Mesothelial cell of epicardium (in vitro differentiated cells): Measurements from ENCODE around the gene MYL12A. TPM values are rescaled to one million over a fixed set of nuclear protein-coding genes. Genes with fewer than 3 reads are reported as not detected.
"Not testable (repeated sequence)": the region's sequence is repeated elsewhere in the genome, so short reads cannot be mapped to it uniquely, and the experiment has no call there.

Experiments
- DNase-seq, 2 experiments: peaks; one replicate each; pipeline ENCODE4 v3.0.0; 2021; ENCODE audit warnings: low spot score in 2 of 2; ENCODE audit not compliant: unreplicated experiment in 2 of 2
- H3K27ac Mint-ChIP-seq: 2 replicates; pipeline ENCODE4 v1.8.0; 2021; ENCODE audit warnings: mixed read lengths
- H3K27me3 Mint-ChIP-seq: 2 replicates; pipeline ENCODE4 v1.8.0; 2021; ENCODE audit warnings: low read depth, mixed read lengths
- H3K36me3 Mint-ChIP-seq: 2 replicates; pipeline ENCODE4 v1.8.0; 2021; ENCODE audit warnings: mixed read lengths
- H3K4me1 Mint-ChIP-seq: 2 replicates; pipeline ENCODE4 v1.8.0; 2021; ENCODE audit warnings: mixed read lengths
- H3K4me3 Mint-ChIP-seq: 2 replicates; pipeline ENCODE4 v1.8.0; 2021; ENCODE audit warnings: mild to moderate bottlenecking, moderate library complexity, mixed read lengths
- H3K9me3 Mint-ChIP-seq: 2 replicates; pipeline ENCODE4 v1.8.0; 2021; ENCODE audit warnings: mixed read lengths
- total RNA-seq: library from RNA; stranded (reverse); gene quantifications from 3 replicates; pipeline ENCODE4 v1.2.1, GENCODE V29; 2021
- TF ChIP-seq, protein P1 (sequence below): fragments of 200-600 bp; sonication (generic); IDR thresholded peaks from one replicate; pipeline ENCODE4 v1.5.0; 2021; ENCODE audit warnings: antibody characterized with exemption; ENCODE audit not compliant: unreplicated experiment

The MYL12A gene
- total RNA-seq: 217 to 222 TPM (median 220 TPM) in 3 replicates

GRCh38 chr18:3247240-3248061 lies at the start of gene MYL12A:
TSS of gene MYL12A (plus strand) at chr18:3247801. CDS start at chr18:3253248, 5,447 bp downstream.
- Mint-ChIP-seq H3K27ac (peak within 1 kb of the TSS; percentile 99), H3K9me3 (no peaks in the 10 kb centered on the region), H3K4me1 (peaks cover 41% of the 10 kb centered on the region), H3K4me3 (peak within 1 kb of the TSS; percentile 86), H3K27me3 (no peaks in the 10 kb centered on the region), H3K36me3 (no peaks in the 10 kb centered on the region)
- peak; percentile 93 to 96 for DNase-seq
- TF ChIP-seq, protein P1, sequence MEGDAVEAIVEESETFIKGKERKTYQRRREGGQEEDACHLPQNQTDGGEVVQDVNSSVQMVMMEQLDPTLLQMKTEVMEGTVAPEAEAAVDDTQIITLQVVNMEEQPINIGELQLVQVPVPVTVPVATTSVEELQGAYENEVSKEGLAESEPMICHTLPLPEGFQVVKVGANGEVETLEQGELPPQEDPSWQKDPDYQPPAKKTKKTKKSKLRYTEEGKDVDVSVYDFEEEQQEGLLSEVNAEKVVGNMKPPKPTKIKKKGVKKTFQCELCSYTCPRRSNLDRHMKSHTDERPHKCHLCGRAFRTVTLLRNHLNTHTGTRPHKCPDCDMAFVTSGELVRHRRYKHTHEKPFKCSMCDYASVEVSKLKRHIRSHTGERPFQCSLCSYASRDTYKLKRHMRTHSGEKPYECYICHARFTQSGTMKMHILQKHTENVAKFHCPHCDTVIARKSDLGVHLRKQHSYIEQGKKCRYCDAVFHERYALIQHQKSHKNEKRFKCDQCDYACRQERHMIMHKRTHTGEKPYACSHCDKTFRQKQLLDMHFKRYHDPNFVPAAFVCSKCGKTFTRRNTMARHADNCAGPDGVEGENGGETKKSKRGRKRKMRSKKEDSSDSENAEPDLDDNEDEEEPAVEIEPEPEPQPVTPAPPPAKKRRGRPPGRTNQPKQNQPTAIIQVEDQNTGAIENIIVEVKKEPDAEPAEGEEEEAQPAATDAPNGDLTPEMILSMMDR: no peak

DNA sequence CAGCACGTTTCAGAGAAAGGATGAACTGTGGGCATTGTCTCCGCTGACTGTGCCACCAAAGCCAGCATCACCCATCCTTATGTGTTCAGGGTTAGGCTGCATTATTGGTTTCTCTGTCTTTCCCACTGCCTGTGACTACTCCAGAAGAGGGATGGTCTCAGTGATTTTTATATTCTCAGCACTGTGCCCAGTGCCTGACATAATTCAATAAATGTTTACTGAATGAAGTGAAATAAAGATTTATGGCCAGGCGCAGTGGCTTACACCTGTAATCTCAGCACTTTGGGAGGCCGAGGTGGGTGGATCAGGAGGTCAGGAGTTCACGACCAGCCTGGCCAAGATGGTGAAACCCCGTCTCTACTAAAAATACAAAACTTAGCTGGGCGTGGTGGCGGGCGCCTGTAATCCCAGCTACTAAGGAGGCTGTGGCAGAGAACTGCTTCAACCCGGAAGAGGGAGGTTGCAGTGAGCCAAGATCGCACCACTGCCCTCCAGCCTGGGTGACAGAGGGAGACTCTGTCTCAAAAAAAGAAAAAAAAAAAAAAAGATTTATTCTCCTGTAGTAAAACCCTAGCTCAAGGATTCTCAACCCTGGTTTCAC lies 49.2 kb upstream of the MYL12A start:
- H3K9me3 Mint-ChIP-seq: peaks cover 18% of the 10 kb centered on the region
- H3K27ac Mint-ChIP-seq, DNase-seq, H3K27me3 Mint-ChIP-seq, H3K36me3 Mint-ChIP-seq, H3K4me3 Mint-ChIP-seq, H3K4me1 Mint-ChIP-seq: not testable (repeated sequence)

DNA sequence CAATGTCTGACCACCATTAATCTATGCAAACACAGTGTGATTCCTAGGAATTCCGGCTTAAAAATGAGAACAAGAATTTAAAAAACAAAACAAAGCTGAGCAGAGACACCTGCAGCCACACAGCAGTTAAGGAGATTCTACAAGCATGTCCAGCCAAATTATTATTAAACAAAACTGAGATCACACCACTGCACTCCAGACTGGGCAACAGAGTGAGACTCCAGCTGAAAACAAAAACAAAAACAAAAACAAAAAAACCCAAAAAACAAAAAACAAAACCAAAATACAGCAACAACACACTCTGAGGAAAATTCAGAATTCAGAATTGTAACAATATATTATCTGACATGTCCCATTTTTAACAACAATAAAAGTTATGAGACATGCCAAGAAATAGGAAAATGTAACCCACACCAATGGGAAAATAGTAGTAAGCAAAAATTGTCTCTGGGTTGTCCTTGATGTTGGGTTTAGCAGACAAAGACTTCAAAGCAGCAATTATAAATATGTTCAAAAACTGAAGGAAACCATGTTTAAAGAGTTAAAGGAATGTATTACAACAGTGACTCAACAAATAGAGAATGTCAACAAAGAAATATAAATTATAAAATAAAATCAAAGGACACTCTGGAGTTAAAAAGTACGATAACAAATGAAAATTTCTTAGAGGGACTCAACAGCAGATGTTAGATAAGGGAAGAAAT lies 47.5 kb upstream of the MYL12A start:
- no peak overlapping the region for H3K4me3 Mint-ChIP-seq
- H3K4me1 Mint-ChIP-seq: peaks cover 7% of the 10 kb centered on the region
- H3K36me3 Mint-ChIP-seq: peaks cover 8% of the 10 kb centered on the region
- H3K27ac Mint-ChIP-seq: no peak overlapping the region
- TF ChIP-seq, protein P1: no peak
- H3K27me3 Mint-ChIP-seq: no peaks in the 10 kb centered on the region
- H3K9me3 Mint-ChIP-seq: peaks cover 33% of the 10 kb centered on the region
- no peak for DNase-seq

- Mint-ChIP-seq H3K4me1 (no peaks in the 10 kb centered on the region), H3K36me3 (peaks cover 8% of the 10 kb centered on the region), H3K27ac (no peak overlapping the region), H3K27me3 (no peaks in the 10 kb centered on the region), H3K4me3 (no peak overlapping the region), H3K9me3 (peaks cover 45% of the 10 kb centered on the region)
- no peak for DNase-seq
- TF ChIP-seq, protein P1: no peak
These were observed 42.4 kb upstream of the MYL12A start for GRCh38 chr18:3205239-3205638.

GRCh38 chr18:3207565-3207964 lies 40.0 kb upstream of the MYL12A start:
- H3K27me3 Mint-ChIP-seq: no peaks in the 10 kb centered on the region
- peaks cover 8% of the 10 kb centered on the region for H3K36me3 Mint-ChIP-seq
- no peak overlapping the region for H3K4me3 Mint-ChIP-seq
- no peak for DNase-seq
- peaks cover 35% of the 10 kb centered on the region for H3K9me3 Mint-ChIP-seq
- H3K4me1 Mint-ChIP-seq: peaks cover 12% of the 10 kb centered on the region
- no peak overlapping the region for H3K27ac Mint-ChIP-seq
- TF ChIP-seq, protein P1: no peak
